Muscle layer of duodenum (tissue), 2 donors: ENCODE results near the gene PRSS57.

Source experiments
- H3K27ac ChIP-seq: one replicate; pipeline ENCODE4 v1.7.0; 2013; ENCODE audit warnings: mild to moderate bottlenecking, low read length
- H3K27me3 ChIP-seq: one replicate; pipeline ENCODE4 v1.7.0; 2013; ENCODE audit warnings: low read depth, mild to moderate bottlenecking, control low read depth, low read length
- H3K36me3 ChIP-seq, 2 donors: one replicate each; pipeline ENCODE4 v1.7.0; 2013; ENCODE audit warnings: low read length in 2 of 2, control low read depth in 1 of 2, mild to moderate bottlenecking in 1 of 2; ENCODE audit not compliant: insufficient read depth in 2 of 2, control insufficient read depth in 1 of 2
- H3K4me1 ChIP-seq, 2 donors: one replicate each; pipeline ENCODE4 v1.7.0; 2013; ENCODE audit warnings: low read length in 2 of 2, mild to moderate bottlenecking in 2 of 2, control low read depth in 1 of 2, moderate library complexity in 1 of 2; ENCODE audit not compliant: insufficient read depth in 2 of 2, control insufficient read depth in 1 of 2
- H3K4me3 ChIP-seq, 2 donors: one replicate each; pipeline ENCODE4 v1.7.0; 2013; ENCODE audit warnings: low read length in 2 of 2, low read depth in 1 of 2, mild to moderate bottlenecking in 1 of 2
- H3K9me3 ChIP-seq, 2 donors: one replicate each; pipeline ENCODE4 v1.7.0; 2013; ENCODE audit warnings: low read length in 2 of 2, control low read depth in 1 of 2, mild to moderate bottlenecking in 1 of 2; ENCODE audit not compliant: control insufficient read depth in 1 of 2
- donor health status: healthy.

The PRSS57 gene

GRCh38 chr19:687569-688166 is 7.6 kb downstream of the PRSS57 start:
- Histone ChIP-seq H3K36me3 (no peaks in the 10 kb centered on the region), H3K27ac (no peak overlapping the region), H3K27me3 (no peaks in the 10 kb centered on the region), H3K9me3 (no peaks in the 10 kb centered on the region), H3K4me3 (no peak overlapping the region), H3K4me1 (no peaks in the 10 kb centered on the region)

- Histone ChIP-seq H3K36me3 (peaks cover 0 to 4% of the 10 kb centered on the region in 2 donors), H3K27me3 (no peaks in the 10 kb centered on the region), H3K4me3 (no peak overlapping the region), H3K4me1 (no peaks in the 10 kb centered on the region), H3K27ac (no peak overlapping the region), H3K9me3 (no peaks in the 10 kb centered on the region)
These were observed 8.5 kb downstream of the PRSS57 start for GRCh38 chr19:686589-687297.

- Histone ChIP-seq H3K27me3 (no peaks in the 10 kb centered on the region), H3K27ac (no peak overlapping the region), H3K4me3 (no peak overlapping the region), H3K36me3 (peaks cover 0 to 6% of the 10 kb centered on the region in 2 donors), H3K4me1 (no peaks in the 10 kb centered on the region), H3K9me3 (no peaks in the 10 kb centered on the region)
These were observed 9.8 kb downstream of the PRSS57 start for GRCh38 chr19:685454-685931.

- H3K4me1 ChIP-seq: peaks cover 0 to 13% of the 10 kb centered on the region in 2 donors
- H3K4me3 ChIP-seq: no peak overlapping the region
- peaks cover 0 to 6% of the 10 kb centered on the region in 2 donors for H3K36me3 ChIP-seq
- H3K9me3 ChIP-seq: no peaks in the 10 kb centered on the region
- H3K27ac ChIP-seq: no peak overlapping the region
- H3K27me3 ChIP-seq: no peaks in the 10 kb centered on the region
These were observed 12.5 kb downstream of the PRSS57 start for GRCh38 chr19:682678-683320.

GRCh38 chr19:681029-682019 is 13.9 kb downstream of the PRSS57 start:
- Histone ChIP-seq H3K27ac (peak overlapping the region; percentile 83), H3K27me3 (no peaks in the 10 kb centered on the region), H3K36me3 (peaks cover 0 to 6% of the 10 kb centered on the region in 2 donors), H3K9me3 (no peaks in the 10 kb centered on the region), H3K4me1 (peaks cover 0 to 16% of the 10 kb centered on the region in 2 donors), H3K4me3 (peak overlapping the region in 1 of 2 donors; percentile 50)

GRCh38 chr19:680287-681028 is 14.8 kb downstream of the PRSS57 start:
- Histone ChIP-seq H3K27ac (peak overlapping the region; percentile 83), H3K4me1 (peaks cover 0 to 21% of the 10 kb centered on the region in 2 donors), H3K9me3 (no peaks in the 10 kb centered on the region), H3K27me3 (no peaks in the 10 kb centered on the region), H3K36me3 (peaks cover 0 to 6% of the 10 kb centered on the region in 2 donors), H3K4me3 (peak overlapping the region; percentile 26 to 61)

GRCh38 chr19:679418-680286 is 15.6 kb downstream of the PRSS57 start:
- peaks cover 0 to 27% of the 10 kb centered on the region in 2 donors for H3K4me1 ChIP-seq
- H3K27me3 ChIP-seq: no peaks in the 10 kb centered on the region
- peak overlapping the region; percentile 60 for H3K27ac ChIP-seq
- peaks cover 0 to 6% of the 10 kb centered on the region in 2 donors for H3K36me3 ChIP-seq
- peak overlapping the region; percentile 37 to 61 for H3K4me3 ChIP-seq
- H3K9me3 ChIP-seq: no peaks in the 10 kb centered on the region

- no peaks in the 10 kb centered on the region for H3K9me3 ChIP-seq
- H3K27ac ChIP-seq: peak overlapping the region; percentile 60
- H3K4me3 ChIP-seq: peak overlapping the region; percentile 37 to 61
These were observed 16.4 kb downstream of the PRSS57 start for GRCh38 chr19:678791-679388.

GRCh38 chr19:677601-678436 is 17.4 kb downstream of the PRSS57 start:
- H3K27me3 ChIP-seq: no peaks in the 10 kb centered on the region
- H3K27ac ChIP-seq: peak overlapping the region; percentile 63
- peak overlapping the region; percentile 42 to 67 for H3K4me3 ChIP-seq
- peaks cover 0 to 6% of the 10 kb centered on the region in 2 donors for H3K36me3 ChIP-seq
- H3K9me3 ChIP-seq: no peaks in the 10 kb centered on the region
- H3K4me1 ChIP-seq: peaks cover 0 to 27% of the 10 kb centered on the region in 2 donors

More at GRCh38 chr19:678791-679388, 16.4 kb downstream of the PRSS57 start:
- Histone ChIP-seq H3K4me1 (peaks cover 0 to 27% of the 10 kb centered on the region in 2 donors), H3K36me3 (peaks cover 0 to 6% of the 10 kb centered on the region in 2 donors), H3K27me3 (no peaks in the 10 kb centered on the region)
